Daoy (cell line): ENCODE results near the gene SRPK2. TPM values are rescaled to one million over a fixed set of nuclear protein-coding genes. Genes with fewer than 3 reads are reported as not detected.
A peak's percentile ranks its signal among the peaks of the same experiment; 100 is the strongest.

Experiments used
- DNase-seq: peaks from one replicate; pipeline ENCODE4 v3.0.0-alpha.2; 2015; ENCODE audit warnings: low read depth
- total RNA-seq: library from RNA; depleted of rRNA; stranded (reverse); fragments of >200 nt; shearing (Covaris generic); gene quantifications from 2 replicates; pipeline ENCODE4 v1.2.3, GENCODE V29; 2014

SRPK2 gene
- total RNA-seq, 1 experiment from 2014 or later, result 43.6 TPM

GRCh38 chr7:105136221-105136620 is 252.5 kb downstream of the SRPK2 start:
- DNase-seq, result peak; percentile 34

- no peak for DNase-seq
Observed at GRCh38 chr7:105133986-105134655, 254.6 kb downstream of the SRPK2 start.

GRCh38 chr7:105133358-105133757 is 255.4 kb downstream of the SRPK2 start:
- no peak for DNase-seq

- DNase-seq, result no peak
Observed at GRCh38 chr7:105132835-105133234, 255.9 kb downstream of the SRPK2 start.

GRCh38 chr7:105132335-105132734 is 256.4 kb downstream of the SRPK2 start:
- no peak for DNase-seq

- DNase-seq, result no peak
Observed at GRCh38 chr7:105131890-105132289, 256.8 kb downstream of the SRPK2 start.

GRCh38 chr7:105131033-105131656 is 257.6 kb downstream of the SRPK2 start:
- no peak for DNase-seq

GRCh38 chr7:105130580-105130979 is 258.1 kb downstream of the SRPK2 start:
- no peak for DNase-seq

GRCh38 chr7:105130048-105130447 is 258.7 kb downstream of the SRPK2 start:
- DNase-seq, result no peak

- DNase-seq, result no peak
Observed at GRCh38 chr7:105127179-105127578, 261.5 kb downstream of the SRPK2 start.

GRCh38 chr7:105126436-105126975 is 262.2 kb downstream of the SRPK2 start:
- no peak for DNase-seq

GRCh38 chr7:105125745-105126144 is 263.0 kb downstream of the SRPK2 start:
- no peak for DNase-seq

GRCh38 chr7:105122619-105123018 is 266.1 kb downstream of the SRPK2 start:
- no peak for DNase-seq

GRCh38 chr7:105118612-105119600 is 269.8 kb downstream of the SRPK2 start:
- DNase-seq, result no peak

- no peak for DNase-seq
Observed at GRCh38 chr7:105112440-105113418, 276.0 kb downstream of the SRPK2 start.

- DNase-seq, result no peak
Observed at GRCh38 chr7:105107458-105107857, 281.3 kb downstream of the SRPK2 start.

GRCh38 chr7:105106473-105106872 is 282.2 kb downstream of the SRPK2 start:
- DNase-seq, result no peak

GRCh38 chr7:105105579-105105978 is 283.1 kb downstream of the SRPK2 start:
- DNase-seq, result no peak

GRCh38 chr7:105102557-105103352 is 286.0 kb downstream of the SRPK2 start:
- DNase-seq, result no peak

- no peak for DNase-seq
Observed at GRCh38 chr7:105101864-105102263, 286.9 kb downstream of the SRPK2 start.
